ENCODE results near the gene PDLIM3.
"Not testable (repeated sequence)": the region's sequence is repeated elsewhere in the genome, so short reads cannot be mapped to it uniquely, and the experiment has no call there.

PDLIM3 gene

GRCh38 chr4:185565696-185566095 lies 30.4 kb upstream of the PDLIM3 start:
- Mint-ChIP-seq H3K4me3 (no peak overlapping the region), H3K9me3 (no peaks in the 10 kb centered on the region), H3K36me3 (no peaks in the 10 kb centered on the region), H3K4me1 (no peaks in the 10 kb centered on the region), H3K27ac (no peak overlapping the region), H3K27me3 (peaks cover 8% of the 10 kb centered on the region)
- ATAC-seq (ENCODE audit: low read depth) = no peak
- DNase-seq (ENCODE audit: low spot score in 2 of 2) = no peak

- no peak for ATAC-seq (ENCODE audit: low read depth)
- H3K27me3 Mint-ChIP-seq = peaks cover 11% of the 10 kb centered on the region
- no peaks in the 10 kb centered on the region for H3K9me3 Mint-ChIP-seq
- H3K4me1 Mint-ChIP-seq = no peaks in the 10 kb centered on the region
- no peak overlapping the region for H3K27ac Mint-ChIP-seq
- DNase-seq (ENCODE audit: low spot score in 2 of 2) = no peak
- no peaks in the 10 kb centered on the region for H3K36me3 Mint-ChIP-seq
- H3K4me3 Mint-ChIP-seq = no peak overlapping the region
Measured at GRCh38 chr4:185564349-185564748, 29.0 kb upstream of the PDLIM3 start.

GRCh38 chr4:185562531-185562930 lies 27.2 kb upstream of the PDLIM3 start:
- Mint-ChIP-seq H3K27ac (no peak overlapping the region), H3K27me3 (peaks cover 18% of the 10 kb centered on the region), H3K4me3 (no peak overlapping the region), H3K9me3 (no peaks in the 10 kb centered on the region), H3K36me3 (no peaks in the 10 kb centered on the region), H3K4me1 (no peaks in the 10 kb centered on the region)
- no peak for ATAC-seq (ENCODE audit: low read depth)
- DNase-seq (ENCODE audit: low spot score in 2 of 2) = no peak

- H3K4me1 Mint-ChIP-seq = no peaks in the 10 kb centered on the region
- ATAC-seq (ENCODE audit: low read depth) (no peak), DNase-seq (ENCODE audit: low spot score in 2 of 2) (no peak)
- peaks cover 2% of the 10 kb centered on the region for H3K36me3 Mint-ChIP-seq
- peaks cover 22% of the 10 kb centered on the region for H3K27me3 Mint-ChIP-seq
- H3K9me3 Mint-ChIP-seq = peaks cover 5% of the 10 kb centered on the region
- no peak overlapping the region for H3K4me3 Mint-ChIP-seq
- H3K27ac Mint-ChIP-seq = no peak overlapping the region
Measured at GRCh38 chr4:185560316-185560715, 25.0 kb upstream of the PDLIM3 start.

GRCh38 chr4:185559915-185560281 lies 24.6 kb upstream of the PDLIM3 start:
- no peak for DNase-seq (ENCODE audit: low spot score in 2 of 2)
- Mint-ChIP-seq H3K4me1 (no peaks in the 10 kb centered on the region), H3K9me3 (peaks cover 5% of the 10 kb centered on the region), H3K27me3 (peaks cover 23% of the 10 kb centered on the region), H3K4me3 (no peak overlapping the region), H3K27ac (no peak overlapping the region), H3K36me3 (peaks cover 2% of the 10 kb centered on the region)
- no peak for ATAC-seq (ENCODE audit: low read depth)

GRCh38 chr4:185559251-185559914 lies 24.1 kb upstream of the PDLIM3 start:
- H3K36me3 Mint-ChIP-seq; ATAC-seq (ENCODE audit: low read depth); H3K4me3 Mint-ChIP-seq; DNase-seq (ENCODE audit: low spot score in 2 of 2); H3K9me3 Mint-ChIP-seq; H3K27ac Mint-ChIP-seq; H3K4me1 Mint-ChIP-seq: not testable (repeated sequence)
- H3K27me3 Mint-ChIP-seq = peaks cover 23% of the 10 kb centered on the region

- no peak for DNase-seq (ENCODE audit: low spot score in 2 of 2)
- peaks cover 2% of the 10 kb centered on the region for H3K36me3 Mint-ChIP-seq
- no peak overlapping the region for H3K27ac Mint-ChIP-seq
- peaks cover 13% of the 10 kb centered on the region for H3K27me3 Mint-ChIP-seq
- no peak overlapping the region for H3K4me3 Mint-ChIP-seq
- no peak for ATAC-seq (ENCODE audit: low read depth)
- no peaks in the 10 kb centered on the region for H3K4me1 Mint-ChIP-seq
- peaks cover 5% of the 10 kb centered on the region for H3K9me3 Mint-ChIP-seq
Measured at GRCh38 chr4:185554365-185555126, 19.2 kb upstream of the PDLIM3 start.

GRCh38 chr4:185552254-185552653 lies 16.9 kb upstream of the PDLIM3 start:
- ATAC-seq (ENCODE audit: low read depth) = no peak

GRCh38 chr4:185550933-185551332 lies 15.6 kb upstream of the PDLIM3 start:
- no peak for ATAC-seq (ENCODE audit: low read depth)
- Mint-ChIP-seq H3K27ac (no peak overlapping the region), H3K4me3 (no peak overlapping the region), H3K4me1 (no peaks in the 10 kb centered on the region), H3K9me3 (peaks cover 2% of the 10 kb centered on the region), H3K36me3 (no peaks in the 10 kb centered on the region), H3K27me3 (peaks cover 5% of the 10 kb centered on the region)
- no peak for DNase-seq (ENCODE audit: low spot score in 2 of 2)

More at GRCh38 chr4:185552254-185552653, 16.9 kb upstream of the PDLIM3 start:
- no peak for DNase-seq (ENCODE audit: low spot score in 2 of 2)
- Mint-ChIP-seq H3K36me3 (peaks cover 2% of the 10 kb centered on the region), H3K27me3 (peaks cover 6% of the 10 kb centered on the region), H3K4me3 (no peak overlapping the region), H3K9me3 (peaks cover 6% of the 10 kb centered on the region), H3K4me1 (no peaks in the 10 kb centered on the region), H3K27ac (no peak overlapping the region)

GRCh38 chr4:185549095-185549639 lies 13.9 kb upstream of the PDLIM3 start:
- DNase-seq (ENCODE audit: low spot score in 2 of 2) (no peak), ATAC-seq (ENCODE audit: low read depth) (no peak)
- peaks cover 3% of the 10 kb centered on the region for H3K27me3 Mint-ChIP-seq
- H3K4me3 Mint-ChIP-seq = no peak overlapping the region
- no peaks in the 10 kb centered on the region for H3K36me3 Mint-ChIP-seq
- H3K27ac Mint-ChIP-seq = no peak overlapping the region
- peaks cover 1% of the 10 kb centered on the region for H3K9me3 Mint-ChIP-seq
- H3K4me1 Mint-ChIP-seq = no peaks in the 10 kb centered on the region

- Mint-ChIP-seq H3K4me3 (no peak overlapping the region), H3K4me1 (no peaks in the 10 kb centered on the region), H3K36me3 (no peaks in the 10 kb centered on the region), H3K27ac (no peak overlapping the region), H3K9me3 (peaks cover 1% of the 10 kb centered on the region), H3K27me3 (peaks cover 3% of the 10 kb centered on the region)
- DNase-seq (ENCODE audit: low spot score in 2 of 2) = no peak
- no peak for ATAC-seq (ENCODE audit: low read depth)
Measured at GRCh38 chr4:185548587-185548986, 13.3 kb upstream of the PDLIM3 start.

- Mint-ChIP-seq H3K9me3 (peaks cover 1% of the 10 kb centered on the region), H3K4me3 (no peak overlapping the region)
Measured at GRCh38 chr4:185546335-185546734, 11.0 kb upstream of the PDLIM3 start.

GRCh38 chr4:185542626-185543315 lies 7.5 kb upstream of the PDLIM3 start:
- no peaks in the 10 kb centered on the region for H3K9me3 Mint-ChIP-seq
- peaks cover 11% of the 10 kb centered on the region for H3K27me3 Mint-ChIP-seq
- H3K4me3 Mint-ChIP-seq = no peak overlapping the region
- ATAC-seq (ENCODE audit: low read depth) (no peak), DNase-seq (ENCODE audit: low spot score in 2 of 2) (no peak)
- peaks cover 4% of the 10 kb centered on the region for H3K4me1 Mint-ChIP-seq
- no peaks in the 10 kb centered on the region for H3K36me3 Mint-ChIP-seq
- no peak overlapping the region for H3K27ac Mint-ChIP-seq

More at GRCh38 chr4:185546335-185546734, 11.0 kb upstream of the PDLIM3 start:
- ATAC-seq (ENCODE audit: low read depth) (no peak), DNase-seq (ENCODE audit: low spot score in 2 of 2) (no peak)
- peaks cover 4% of the 10 kb centered on the region for H3K4me1 Mint-ChIP-seq
- H3K27ac Mint-ChIP-seq = no peak overlapping the region
- H3K27me3 Mint-ChIP-seq = peaks cover 9% of the 10 kb centered on the region
- H3K36me3 Mint-ChIP-seq = no peaks in the 10 kb centered on the region

- DNase-seq (ENCODE audit: low spot score in 2 of 2) (no peak), ATAC-seq (ENCODE audit: low read depth) (no peak)
- no peaks in the 10 kb centered on the region for H3K9me3 Mint-ChIP-seq
- no peak overlapping the region for H3K27ac Mint-ChIP-seq
- H3K4me1 Mint-ChIP-seq = peaks cover 4% of the 10 kb centered on the region
- no peaks in the 10 kb centered on the region for H3K36me3 Mint-ChIP-seq
- peaks cover 12% of the 10 kb centered on the region for H3K27me3 Mint-ChIP-seq
- no peak overlapping the region for H3K4me3 Mint-ChIP-seq
Measured at GRCh38 chr4:185541251-185541727, 6.0 kb upstream of the PDLIM3 start.
